Measurements from ENCODE around the gene TMEM42.

DNA sequence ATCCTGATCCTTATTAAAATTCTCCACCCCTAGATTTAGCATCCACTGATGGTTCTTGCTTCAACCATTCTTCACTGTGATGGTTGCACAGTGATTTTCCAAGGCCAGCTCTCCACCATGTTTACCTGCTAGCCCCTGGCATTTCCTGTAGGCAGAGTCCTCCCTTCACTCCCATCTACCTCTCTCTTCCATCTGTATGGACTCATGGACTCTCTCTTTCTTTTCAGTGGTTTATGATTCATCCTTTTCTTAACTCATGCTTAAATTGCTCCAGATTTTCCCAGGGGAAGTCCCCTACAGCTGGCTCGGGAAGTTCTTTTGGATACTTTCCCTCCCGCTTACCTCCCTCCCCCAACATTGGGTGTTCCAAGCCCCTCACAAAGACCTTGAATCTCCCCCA lies 31.4 kb downstream of the TMEM42 start:
- TF ChIP-seq, protein P1, sequence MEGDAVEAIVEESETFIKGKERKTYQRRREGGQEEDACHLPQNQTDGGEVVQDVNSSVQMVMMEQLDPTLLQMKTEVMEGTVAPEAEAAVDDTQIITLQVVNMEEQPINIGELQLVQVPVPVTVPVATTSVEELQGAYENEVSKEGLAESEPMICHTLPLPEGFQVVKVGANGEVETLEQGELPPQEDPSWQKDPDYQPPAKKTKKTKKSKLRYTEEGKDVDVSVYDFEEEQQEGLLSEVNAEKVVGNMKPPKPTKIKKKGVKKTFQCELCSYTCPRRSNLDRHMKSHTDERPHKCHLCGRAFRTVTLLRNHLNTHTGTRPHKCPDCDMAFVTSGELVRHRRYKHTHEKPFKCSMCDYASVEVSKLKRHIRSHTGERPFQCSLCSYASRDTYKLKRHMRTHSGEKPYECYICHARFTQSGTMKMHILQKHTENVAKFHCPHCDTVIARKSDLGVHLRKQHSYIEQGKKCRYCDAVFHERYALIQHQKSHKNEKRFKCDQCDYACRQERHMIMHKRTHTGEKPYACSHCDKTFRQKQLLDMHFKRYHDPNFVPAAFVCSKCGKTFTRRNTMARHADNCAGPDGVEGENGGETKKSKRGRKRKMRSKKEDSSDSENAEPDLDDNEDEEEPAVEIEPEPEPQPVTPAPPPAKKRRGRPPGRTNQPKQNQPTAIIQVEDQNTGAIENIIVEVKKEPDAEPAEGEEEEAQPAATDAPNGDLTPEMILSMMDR (IDR thresholded peaks at IDR 0.05 in 2 of 3, conservative IDR thresholded peaks at IDR 0.05 in 1 of 3; ENCODE audit: control insufficient read depth in 2 of 3, extremely low read depth in 1 of 3, insufficient read depth in 1 of 3, low read depth in 3 of 3, low read length in 3 of 3): no peak
- TF ChIP-seq POLR2A (IDR thresholded peaks at IDR 0.05; ENCODE audit: low read depth, low read length): no peak

All from GM12878 (cell line).